PC-3 (cell line): ENCODE data around the gene CLEC16A.

Source experiments
- EZH2 ChIP-seq: fragments of 300-600 bp; sonication (generic); IDR thresholded peaks from one replicate; pipeline ENCODE4 v1.6.1; 2017; ENCODE audit warnings: antibody characterized with exemption, mild to moderate bottlenecking, low read length; ENCODE audit not compliant: unreplicated experiment
- EZH2phosphoT487 ChIP-seq: fragments of 300-600 bp; sonication (generic); IDR thresholded peaks from 2 replicates; pipeline ENCODE4 v1.6.1; 2018; ENCODE audit warnings: mild to moderate bottlenecking, antibody characterized with exemption, low read length, borderline replicate concordance
- TF ChIP-seq, protein P1 (sequence below): fragments of 300-600 bp; sonication (generic); conservative IDR thresholded peaks from 2 replicates; pipeline ENCODE4 v1.5.1; 2017; ENCODE audit warnings: antibody characterized with exemption, low read depth, mild to moderate bottlenecking, low read length

DNA sequence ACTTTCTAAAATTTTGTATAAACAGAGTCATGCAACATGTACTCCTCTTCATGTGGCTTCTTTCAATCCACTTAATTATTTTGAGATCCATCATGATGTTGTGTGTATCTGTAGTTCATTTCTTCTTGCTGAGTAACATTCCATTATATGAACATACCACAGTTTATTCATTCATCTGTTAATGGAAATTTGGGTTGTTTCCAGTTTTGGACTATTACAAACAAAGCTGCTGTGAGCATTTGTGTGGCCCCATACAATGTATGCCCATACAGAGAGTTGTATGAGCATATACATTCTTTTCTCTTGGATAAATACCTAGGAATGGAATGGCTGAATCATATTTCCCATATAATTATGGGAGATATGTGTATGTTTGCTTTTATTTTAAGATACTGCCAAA lies 85.6 kb downstream of the CLEC16A start:
- TF ChIP-seq, protein P1, sequence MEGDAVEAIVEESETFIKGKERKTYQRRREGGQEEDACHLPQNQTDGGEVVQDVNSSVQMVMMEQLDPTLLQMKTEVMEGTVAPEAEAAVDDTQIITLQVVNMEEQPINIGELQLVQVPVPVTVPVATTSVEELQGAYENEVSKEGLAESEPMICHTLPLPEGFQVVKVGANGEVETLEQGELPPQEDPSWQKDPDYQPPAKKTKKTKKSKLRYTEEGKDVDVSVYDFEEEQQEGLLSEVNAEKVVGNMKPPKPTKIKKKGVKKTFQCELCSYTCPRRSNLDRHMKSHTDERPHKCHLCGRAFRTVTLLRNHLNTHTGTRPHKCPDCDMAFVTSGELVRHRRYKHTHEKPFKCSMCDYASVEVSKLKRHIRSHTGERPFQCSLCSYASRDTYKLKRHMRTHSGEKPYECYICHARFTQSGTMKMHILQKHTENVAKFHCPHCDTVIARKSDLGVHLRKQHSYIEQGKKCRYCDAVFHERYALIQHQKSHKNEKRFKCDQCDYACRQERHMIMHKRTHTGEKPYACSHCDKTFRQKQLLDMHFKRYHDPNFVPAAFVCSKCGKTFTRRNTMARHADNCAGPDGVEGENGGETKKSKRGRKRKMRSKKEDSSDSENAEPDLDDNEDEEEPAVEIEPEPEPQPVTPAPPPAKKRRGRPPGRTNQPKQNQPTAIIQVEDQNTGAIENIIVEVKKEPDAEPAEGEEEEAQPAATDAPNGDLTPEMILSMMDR: no peak
- TF ChIP-seq EZH2 (no peak), EZH2phosphoT487 (no peak)
